Measurements from ENCODE around the gene ATP13A3. TPM values are rescaled to one million over a fixed set of nuclear protein-coding genes. Genes with fewer than 3 reads are reported as not detected.

The ATP13A3 gene
- total and polyA plus RNA-seq, 2 experiments from 2014 or later = 20.0 to 202 TPM

DNA sequence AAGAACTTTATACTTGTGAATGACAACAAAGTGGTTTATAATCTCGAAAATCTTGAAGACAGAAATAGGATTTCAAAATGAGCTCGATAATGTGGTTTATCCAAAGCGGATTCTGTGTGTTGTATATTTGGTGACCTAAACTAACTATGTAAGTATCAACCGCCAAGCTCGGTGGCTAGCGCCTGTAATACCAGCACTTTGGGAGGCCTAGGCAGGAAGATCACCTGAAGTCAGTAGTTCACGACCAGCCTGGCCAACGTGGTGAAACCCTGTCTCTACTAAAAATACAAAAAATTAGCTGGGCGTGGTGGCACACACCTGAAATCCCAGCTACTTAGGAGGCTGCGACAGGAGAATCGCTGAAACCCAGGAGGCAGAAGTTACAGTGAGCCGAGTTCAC lies 2.2 kb downstream of the ATP13A3 start (continued):
- TF ChIP-seq NANOG (IDR thresholded peaks at IDR 0.05; ENCODE audit: borderline replicate concordance) (no peak), JUNB (IDR thresholded peaks at IDR 0.05; ENCODE audit: unreplicated experiment) (no peak), ZNF331 (CRISPR knock-in tag; IDR thresholded peaks at IDR 0.05; ENCODE audit: low read depth) (no peak)
- TF ChIP-seq, protein P1, sequence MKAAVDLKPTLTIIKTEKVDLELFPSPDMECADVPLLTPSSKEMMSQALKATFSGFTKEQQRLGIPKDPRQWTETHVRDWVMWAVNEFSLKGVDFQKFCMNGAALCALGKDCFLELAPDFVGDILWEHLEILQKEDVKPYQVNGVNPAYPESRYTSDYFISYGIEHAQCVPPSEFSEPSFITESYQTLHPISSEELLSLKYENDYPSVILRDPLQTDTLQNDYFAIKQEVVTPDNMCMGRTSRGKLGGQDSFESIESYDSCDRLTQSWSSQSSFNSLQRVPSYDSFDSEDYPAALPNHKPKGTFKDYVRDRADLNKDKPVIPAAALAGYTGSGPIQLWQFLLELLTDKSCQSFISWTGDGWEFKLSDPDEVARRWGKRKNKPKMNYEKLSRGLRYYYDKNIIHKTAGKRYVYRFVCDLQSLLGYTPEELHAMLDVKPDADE (IDR thresholded peaks at IDR 0.05) = no peak
- TF ChIP-seq, protein P2, sequence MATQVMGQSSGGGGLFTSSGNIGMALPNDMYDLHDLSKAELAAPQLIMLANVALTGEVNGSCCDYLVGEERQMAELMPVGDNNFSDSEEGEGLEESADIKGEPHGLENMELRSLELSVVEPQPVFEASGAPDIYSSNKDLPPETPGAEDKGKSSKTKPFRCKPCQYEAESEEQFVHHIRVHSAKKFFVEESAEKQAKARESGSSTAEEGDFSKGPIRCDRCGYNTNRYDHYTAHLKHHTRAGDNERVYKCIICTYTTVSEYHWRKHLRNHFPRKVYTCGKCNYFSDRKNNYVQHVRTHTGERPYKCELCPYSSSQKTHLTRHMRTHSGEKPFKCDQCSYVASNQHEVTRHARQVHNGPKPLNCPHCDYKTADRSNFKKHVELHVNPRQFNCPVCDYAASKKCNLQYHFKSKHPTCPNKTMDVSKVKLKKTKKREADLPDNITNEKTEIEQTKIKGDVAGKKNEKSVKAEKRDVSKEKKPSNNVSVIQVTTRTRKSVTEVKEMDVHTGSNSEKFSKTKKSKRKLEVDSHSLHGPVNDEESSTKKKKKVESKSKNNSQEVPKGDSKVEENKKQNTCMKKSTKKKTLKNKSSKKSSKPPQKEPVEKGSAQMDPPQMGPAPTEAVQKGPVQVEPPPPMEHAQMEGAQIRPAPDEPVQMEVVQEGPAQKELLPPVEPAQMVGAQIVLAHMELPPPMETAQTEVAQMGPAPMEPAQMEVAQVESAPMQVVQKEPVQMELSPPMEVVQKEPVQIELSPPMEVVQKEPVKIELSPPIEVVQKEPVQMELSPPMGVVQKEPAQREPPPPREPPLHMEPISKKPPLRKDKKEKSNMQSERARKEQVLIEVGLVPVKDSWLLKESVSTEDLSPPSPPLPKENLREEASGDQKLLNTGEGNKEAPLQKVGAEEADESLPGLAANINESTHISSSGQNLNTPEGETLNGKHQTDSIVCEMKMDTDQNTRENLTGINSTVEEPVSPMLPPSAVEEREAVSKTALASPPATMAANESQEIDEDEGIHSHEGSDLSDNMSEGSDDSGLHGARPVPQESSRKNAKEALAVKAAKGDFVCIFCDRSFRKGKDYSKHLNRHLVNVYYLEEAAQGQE (IDR thresholded peaks at IDR 0.05; ENCODE audit: unreplicated experiment) = no peak

DNA sequence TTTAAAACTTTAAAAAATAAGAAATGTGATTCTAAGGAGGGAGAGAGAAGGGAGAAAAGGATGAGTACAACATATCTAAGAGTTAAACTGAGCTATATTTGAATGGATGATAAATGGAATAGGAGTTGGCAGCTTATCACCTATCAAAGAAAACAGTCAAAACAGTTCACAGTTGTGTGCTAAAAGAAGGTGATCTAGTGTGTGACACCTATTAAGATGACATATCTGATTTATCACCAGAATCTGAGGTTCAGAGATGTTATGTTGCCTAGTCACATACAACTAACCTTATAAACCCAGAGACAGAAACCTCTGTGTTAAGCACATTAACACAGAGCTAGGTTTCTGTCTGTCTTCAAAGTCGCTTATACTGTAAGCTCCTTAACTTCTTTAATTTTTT lies 3.0 kb downstream of the ATP13A3 start:
- peaks cover 22% of the 10 kb centered on the region for H3K4me1 Mint-ChIP-seq
- no peaks in the 10 kb centered on the region for H3K9me3 Mint-ChIP-seq
- Histone ChIP-seq H3K36me3 (ENCODE audit: insufficient read depth) (peaks cover 8% of the 10 kb centered on the region), H3K4me3 (no peak overlapping the region), H3K9me2 (ENCODE audit: insufficient read depth) (0 out of 2 replicates have a peak, but pooled peaks cover 5% of the 10 kb centered on the region), H3K27me3 (ENCODE audit: insufficient read depth) (peaks cover 7% of the 10 kb centered on the region; the same call in 1 of the 2 replicates), H3K4me2 (no peak overlapping the region), H3K27ac (ENCODE audit: low read depth) (no peak overlapping the region), H3F3A (replicated peaks; ENCODE audit: low read depth) (no peaks in the 10 kb centered on the region), H4K20me1 (replicated peaks; ENCODE audit: insufficient read depth) (peaks cover 39% of the 10 kb centered on the region), H3K79me2 (replicated peaks; ENCODE audit: insufficient read depth) (peaks cover 77% of the 10 kb centered on the region), H3K4me1 (ENCODE audit: insufficient read depth) (peaks cover 17% of the 10 kb centered on the region), H2AFZ (no peak overlapping the region)
- H3K27ac Mint-ChIP-seq = no peak overlapping the region
- H3K4me3 Mint-ChIP-seq = no peak overlapping the region
- DNase-seq (ENCODE audit: low spot score) (no peak), ATAC-seq (no peak)
- H3K27me3 Mint-ChIP-seq (ENCODE audit: insufficient read depth, low read depth, poor library complexity) = peaks cover 7% of the 10 kb centered on the region
- H3K36me3 Mint-ChIP-seq (ENCODE audit: low read depth) = peaks cover 27% of the 10 kb centered on the region
- no peak for TF ChIP-seq NANOG (IDR thresholded peaks at IDR 0.05; ENCODE audit: borderline replicate concordance)
- TF ChIP-seq, protein P3, sequence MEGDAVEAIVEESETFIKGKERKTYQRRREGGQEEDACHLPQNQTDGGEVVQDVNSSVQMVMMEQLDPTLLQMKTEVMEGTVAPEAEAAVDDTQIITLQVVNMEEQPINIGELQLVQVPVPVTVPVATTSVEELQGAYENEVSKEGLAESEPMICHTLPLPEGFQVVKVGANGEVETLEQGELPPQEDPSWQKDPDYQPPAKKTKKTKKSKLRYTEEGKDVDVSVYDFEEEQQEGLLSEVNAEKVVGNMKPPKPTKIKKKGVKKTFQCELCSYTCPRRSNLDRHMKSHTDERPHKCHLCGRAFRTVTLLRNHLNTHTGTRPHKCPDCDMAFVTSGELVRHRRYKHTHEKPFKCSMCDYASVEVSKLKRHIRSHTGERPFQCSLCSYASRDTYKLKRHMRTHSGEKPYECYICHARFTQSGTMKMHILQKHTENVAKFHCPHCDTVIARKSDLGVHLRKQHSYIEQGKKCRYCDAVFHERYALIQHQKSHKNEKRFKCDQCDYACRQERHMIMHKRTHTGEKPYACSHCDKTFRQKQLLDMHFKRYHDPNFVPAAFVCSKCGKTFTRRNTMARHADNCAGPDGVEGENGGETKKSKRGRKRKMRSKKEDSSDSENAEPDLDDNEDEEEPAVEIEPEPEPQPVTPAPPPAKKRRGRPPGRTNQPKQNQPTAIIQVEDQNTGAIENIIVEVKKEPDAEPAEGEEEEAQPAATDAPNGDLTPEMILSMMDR (conservative IDR thresholded peaks at IDR 0.05; ENCODE audit: low read depth in 2 of 2) = no peak
- TF ChIP-seq STAT1 (IDR thresholded peaks at IDR 0.05; ENCODE audit: unreplicated experiment) = no peak
- no peak for TF ChIP-seq ZNF114 (CRISPR knock-in tag; IDR thresholded peaks at IDR 0.05)
- TF ChIP-seq, protein P2 (IDR thresholded peaks at IDR 0.05; ENCODE audit: unreplicated experiment) = no peak
- no peak for TF ChIP-seq EZH2 (IDR thresholded peaks at IDR 0.05; ENCODE audit: low read depth, unreplicated experiment)
